Thyroid gland (tissue), 4 donors: ENCODE measurements around the gene C10orf90.

Experiments used
- POLR2A ChIP-seq, 2 donors: fragments of 450-650 bp; IDR thresholded peaks; one replicate each; pipeline ENCODE4 v1.6.1; 2017; ENCODE audit warnings: antibody characterized with exemption in 2 of 2, mild to moderate bottlenecking in 2 of 2, moderate library complexity in 1 of 2
- TF ChIP-seq, protein P1 (sequence below), 6 experiments: fragments of 200-600 bp in 3 of 6; fragments of 450-650 bp in 3 of 6; sonication (generic) in 3 of 6; IDR thresholded peaks; one replicate each; pipeline ENCODE4 v1.5.1; 2016 to 2019; ENCODE audit warnings: antibody characterized with exemption in 6 of 6, mild to moderate bottlenecking in 2 of 6, inconsistent platforms in 1 of 6, moderate library complexity in 1 of 6

GRCh38 chr10:126617733-126618132 lies 52.8 kb downstream of the C10orf90 start:
- TF ChIP-seq, protein P1, sequence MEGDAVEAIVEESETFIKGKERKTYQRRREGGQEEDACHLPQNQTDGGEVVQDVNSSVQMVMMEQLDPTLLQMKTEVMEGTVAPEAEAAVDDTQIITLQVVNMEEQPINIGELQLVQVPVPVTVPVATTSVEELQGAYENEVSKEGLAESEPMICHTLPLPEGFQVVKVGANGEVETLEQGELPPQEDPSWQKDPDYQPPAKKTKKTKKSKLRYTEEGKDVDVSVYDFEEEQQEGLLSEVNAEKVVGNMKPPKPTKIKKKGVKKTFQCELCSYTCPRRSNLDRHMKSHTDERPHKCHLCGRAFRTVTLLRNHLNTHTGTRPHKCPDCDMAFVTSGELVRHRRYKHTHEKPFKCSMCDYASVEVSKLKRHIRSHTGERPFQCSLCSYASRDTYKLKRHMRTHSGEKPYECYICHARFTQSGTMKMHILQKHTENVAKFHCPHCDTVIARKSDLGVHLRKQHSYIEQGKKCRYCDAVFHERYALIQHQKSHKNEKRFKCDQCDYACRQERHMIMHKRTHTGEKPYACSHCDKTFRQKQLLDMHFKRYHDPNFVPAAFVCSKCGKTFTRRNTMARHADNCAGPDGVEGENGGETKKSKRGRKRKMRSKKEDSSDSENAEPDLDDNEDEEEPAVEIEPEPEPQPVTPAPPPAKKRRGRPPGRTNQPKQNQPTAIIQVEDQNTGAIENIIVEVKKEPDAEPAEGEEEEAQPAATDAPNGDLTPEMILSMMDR (IDR thresholded peaks at IDR 0.05): no peak
- no peak for TF ChIP-seq POLR2A (IDR thresholded peaks at IDR 0.05)
